ENCODE measurements around the gene CEP70.

GRCh38 chr3:138465925-138466324 lies 128.1 kb downstream of the CEP70 start:
- TF ChIP-seq TAF1 (IDR thresholded peaks at IDR 0.05; ENCODE audit: low read depth, low read length) (no peak), POLR2A (IDR thresholded peaks at IDR 0.05; ENCODE audit: low read depth, low read length) (no peak), POLR2AphosphoS5 (IDR thresholded peaks at IDR 0.05; ENCODE audit: low read depth, low read length) (no peak), POU2F2 (IDR thresholded peaks at IDR 0.05; ENCODE audit: low read depth, low read length) (no peak)
